ENCODE results near the gene CPNE2.
"Not testable (repeated sequence)": the region's sequence is repeated elsewhere in the genome, so short reads cannot be mapped to it uniquely, and the experiment has no call there.

CPNE2 gene

GRCh38 chr16:57070424-57070823 is 22.0 kb upstream of the CPNE2 start:
- no peak for DNase-seq

GRCh38 chr16:57071081-57071732 is 21.2 kb upstream of the CPNE2 start:
- not testable (repeated sequence) for DNase-seq

GRCh38 chr16:57071831-57072582 is 20.4 kb upstream of the CPNE2 start:
- DNase-seq = no peak

GRCh38 chr16:57072616-57073275 is 19.6 kb upstream of the CPNE2 start:
- no peak for DNase-seq

GRCh38 chr16:57077714-57078113 is 14.7 kb upstream of the CPNE2 start:
- DNase-seq = no peak

GRCh38 chr16:57081744-57082143 is 10.6 kb upstream of the CPNE2 start:
- no peak for DNase-seq

- DNase-seq = no peak
Observed at GRCh38 chr16:57082664-57083063, 9.7 kb upstream of the CPNE2 start.

GRCh38 chr16:57083485-57084126 is 8.8 kb upstream of the CPNE2 start:
- no peak for DNase-seq

GRCh38 chr16:57084257-57084770 is 8.1 kb upstream of the CPNE2 start:
- peak; percentile 47 for DNase-seq

GRCh38 chr16:57084996-57085395 is 7.4 kb upstream of the CPNE2 start:
- DNase-seq = no peak

- DNase-seq = no peak
Observed at GRCh38 chr16:57087003-57087402, 5.4 kb upstream of the CPNE2 start.

GRCh38 chr16:57089406-57089805 is 3.0 kb upstream of the CPNE2 start:
- no peak for DNase-seq

GRCh38 chr16:57091200-57091974 is 996 bp upstream of the CPNE2 start:
- peak; percentile 50 for DNase-seq

GRCh38 chr16:57092786-57093411 is 516 bp downstream of the CPNE2 start:
- DNase-seq = no peak

GRCh38 chr16:57093666-57094564 is 1.5 kb downstream of the CPNE2 start:
- no peak for DNase-seq

- DNase-seq = no peak
Observed at GRCh38 chr16:57094911-57095310, 2.5 kb downstream of the CPNE2 start.

- DNase-seq = no peak
Observed at GRCh38 chr16:57096192-57096591, 3.8 kb downstream of the CPNE2 start.

GRCh38 chr16:57096793-57097192 is 4.4 kb downstream of the CPNE2 start:
- DNase-seq = no peak

- DNase-seq = no peak
Observed at GRCh38 chr16:57098188-57098841, 5.9 kb downstream of the CPNE2 start.

- not testable (repeated sequence) for DNase-seq
Observed at GRCh38 chr16:57099965-57100364, 7.6 kb downstream of the CPNE2 start.
